Left ventricle myocardium inferior (tissue), 1 donor: Measurements from ENCODE around the gene USP6. TPM values are rescaled to one million over a fixed set of nuclear protein-coding genes. Genes with fewer than 3 reads are reported as not detected.

Experiments
- DNase-seq: peaks from one replicate; pipeline ENCODE4 v3.0.0-alpha.2; 2020
- H3K27ac ChIP-seq: fragments of 200-600 bp; replicated peaks from 2 replicates; pipeline ENCODE4 v1.8.0; 2021
- H3K27me3 ChIP-seq: fragments of 200-600 bp; 2 replicates; pipeline ENCODE4 v1.8.0; 2021; ENCODE audit warnings: low read depth
- H3K36me3 ChIP-seq: fragments of 200-600 bp; 2 replicates; pipeline ENCODE4 v1.8.0; 2021
- H3K4me1 ChIP-seq: fragments of 200-600 bp; 2 replicates; pipeline ENCODE4 v1.8.0; 2021
- H3K4me3 ChIP-seq: fragments of 200-600 bp; 2 replicates; pipeline ENCODE4 v1.8.0; 2021; ENCODE audit warnings: mild to moderate bottlenecking, moderate library complexity
- H3K9me3 ChIP-seq: fragments of 200-600 bp; replicated peaks from 2 replicates; pipeline ENCODE4 v1.8.0; 2021
- CTCF ChIP-seq: fragments of 200-600 bp; IDR thresholded peaks from 2 replicates; pipeline ENCODE4 v1.8.0; 2021; ENCODE audit warnings: antibody characterized with exemption, mild to moderate bottlenecking, borderline replicate concordance
- intact Hi-C: fragments of 100-400 bp; cut with micrococcal nuclease; formaldehyde crosslinking; loops from one replicate; pipeline ENCODE4 v1.11.0; 2022
- total RNA-seq: library from RNA; stranded (reverse); fragmentation: NEBNext Ultra II Directional; extraction: Animal tissue kit (Norgen Biotek cat#: 25700); gene quantifications from one replicate; pipeline ENCODE4 v1.2.1, GENCODE V29; 2021
- donor health status: DM: no; HTN: yes; CAD: no; lungs with severe emphysema.

Gene USP6
- total RNA-seq, 1 donor from 2014 or later = 0.05 TPM

DNA sequence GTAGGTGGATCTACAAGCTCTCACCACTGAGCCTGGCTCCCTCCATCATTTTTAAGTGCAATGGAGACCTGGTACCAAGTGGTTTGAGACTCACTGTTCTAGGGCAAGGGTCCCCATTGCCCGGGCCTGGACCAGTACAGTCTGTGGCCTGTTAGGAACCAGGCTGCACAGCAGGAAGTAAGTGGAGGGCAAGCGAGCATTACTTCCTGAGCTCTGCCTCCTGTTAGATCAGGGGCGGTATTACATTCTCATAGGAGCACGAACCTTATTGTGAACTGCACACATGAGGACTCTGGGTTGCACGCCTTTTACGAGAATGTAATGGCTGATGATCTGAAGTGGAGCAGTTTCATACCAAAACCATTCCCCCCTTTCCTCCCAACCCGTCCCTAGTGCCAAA, 82.6 kb downstream of the USP6 start:
- intact Hi-C loops = no loop called here
- no peak for DNase-seq
- Histone ChIP-seq H3K36me3 (no peaks in the 10 kb centered on the region), H3K9me3 (no peaks in the 10 kb centered on the region), H3K27me3 (no peaks in the 10 kb centered on the region), H3K4me1 (no peaks in the 10 kb centered on the region), H3K27ac (no peak overlapping the region), H3K4me3 (no peak overlapping the region)
- no peak for TF ChIP-seq CTCF

DNA sequence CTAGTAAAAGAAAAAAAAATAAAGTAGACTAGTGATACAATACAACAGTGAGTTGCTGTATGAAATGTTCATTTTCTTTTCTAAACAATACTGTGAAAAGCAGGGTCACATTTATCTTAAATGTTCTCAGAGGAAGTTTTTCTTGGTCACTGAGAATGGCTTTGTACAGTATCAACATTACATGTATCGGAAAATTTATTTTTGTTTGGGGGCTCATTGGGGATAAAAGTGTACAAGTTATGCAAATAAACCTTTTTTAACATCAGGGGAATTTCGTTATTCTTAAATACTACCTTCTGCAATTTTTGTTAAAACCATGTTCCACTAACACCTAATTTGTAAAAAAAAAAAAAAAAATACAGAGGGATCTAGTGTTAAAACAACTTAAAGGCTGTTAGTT, 84.5 kb downstream of the USP6 start:
- H3K36me3 ChIP-seq = no peaks in the 10 kb centered on the region
- TF ChIP-seq CTCF = no peak
- H3K4me1 ChIP-seq = no peaks in the 10 kb centered on the region
- no peaks in the 10 kb centered on the region for H3K9me3 ChIP-seq
- no peak overlapping the region for H3K27ac ChIP-seq
- H3K27me3 ChIP-seq = no peaks in the 10 kb centered on the region
- intact Hi-C loops = no loop called here
- DNase-seq = no peak
- H3K4me3 ChIP-seq = no peak overlapping the region

GRCh38 chr17:5201011-5201410, 85.2 kb downstream of the USP6 start:
- H3K4me3 ChIP-seq = no peak overlapping the region
- no peaks in the 10 kb centered on the region for H3K4me1 ChIP-seq
- no peak for DNase-seq
- no peaks in the 10 kb centered on the region for H3K27me3 ChIP-seq
- intact Hi-C loops = no loop called here
- no peaks in the 10 kb centered on the region for H3K9me3 ChIP-seq
- TF ChIP-seq CTCF = no peak
- no peaks in the 10 kb centered on the region for H3K36me3 ChIP-seq
- no peak overlapping the region for H3K27ac ChIP-seq

GRCh38 chr17:5203178-5203907, 87.5 kb downstream of the USP6 start:
- no peaks in the 10 kb centered on the region for H3K9me3 ChIP-seq
- H3K27ac ChIP-seq = no peak overlapping the region
- H3K4me1 ChIP-seq = no peaks in the 10 kb centered on the region
- no peak for TF ChIP-seq CTCF
- intact Hi-C loops = no loop called here
- no peaks in the 10 kb centered on the region for H3K36me3 ChIP-seq
- no peaks in the 10 kb centered on the region for H3K27me3 ChIP-seq
- no peak for DNase-seq
- no peak overlapping the region for H3K4me3 ChIP-seq

DNA sequence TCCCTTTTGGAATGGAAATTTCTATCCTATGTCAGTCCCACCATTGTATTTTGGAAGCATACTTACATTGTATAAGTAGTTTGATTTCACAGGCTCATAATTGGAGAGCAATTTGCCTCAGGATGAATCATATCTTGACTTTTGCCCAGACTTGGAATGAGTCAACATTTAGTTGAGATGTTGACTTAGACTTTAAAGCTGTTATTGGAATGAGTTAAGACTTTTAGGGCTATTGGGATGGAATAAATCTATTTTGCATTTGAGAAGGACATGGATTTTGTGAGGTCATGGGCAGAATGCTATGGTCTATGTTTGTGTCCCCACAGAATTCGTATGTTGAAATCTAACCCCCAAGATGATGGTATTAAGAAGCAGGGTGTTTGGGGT, 88.1 kb downstream of the USP6 start:
- TF ChIP-seq CTCF = no peak
- H3K27ac ChIP-seq = no peak overlapping the region
- H3K4me3 ChIP-seq = no peak overlapping the region
- no peaks in the 10 kb centered on the region for H3K4me1 ChIP-seq
- no peaks in the 10 kb centered on the region for H3K36me3 ChIP-seq
- H3K27me3 ChIP-seq = no peaks in the 10 kb centered on the region
- intact Hi-C loops = no loop called here
- no peak for DNase-seq
- H3K9me3 ChIP-seq = no peaks in the 10 kb centered on the region
